Right lobe of liver (tissue), 4 donors: ENCODE data around the gene DENND2A.
"Not testable (repeated sequence)": the region's sequence is repeated elsewhere in the genome, so short reads cannot be mapped to it uniquely, and the experiment has no call there.

ENCODE experiments used
- POLR2A ChIP-seq: fragments of 450-650 bp; IDR thresholded peaks from one replicate; pipeline ENCODE4 v1.6.1; 2017; ENCODE audit warnings: antibody characterized with exemption, mild to moderate bottlenecking
- TF ChIP-seq, protein P1 (sequence below), 4 donors: fragments of 200-600 bp in 3 of 4; fragments of 450-650 bp in 1 of 4; IDR thresholded peaks; one replicate each; pipeline versions ENCODE4 v1.5.1 to v1.8.0; 2016 to 2022; ENCODE audit warnings: antibody characterized with exemption in 4 of 4, mild to moderate bottlenecking in 2 of 4
- donor health status: DM: no; HTN: no; CAD: no.
- donor health status: DM: no; HTN: no; CAD: no.
- donor health status: DM: no; HTN: yes; CAD: no.

GRCh38 chr7:140625192-140625558, 15.4 kb downstream of the DENND2A start:
- TF ChIP-seq, protein P1, sequence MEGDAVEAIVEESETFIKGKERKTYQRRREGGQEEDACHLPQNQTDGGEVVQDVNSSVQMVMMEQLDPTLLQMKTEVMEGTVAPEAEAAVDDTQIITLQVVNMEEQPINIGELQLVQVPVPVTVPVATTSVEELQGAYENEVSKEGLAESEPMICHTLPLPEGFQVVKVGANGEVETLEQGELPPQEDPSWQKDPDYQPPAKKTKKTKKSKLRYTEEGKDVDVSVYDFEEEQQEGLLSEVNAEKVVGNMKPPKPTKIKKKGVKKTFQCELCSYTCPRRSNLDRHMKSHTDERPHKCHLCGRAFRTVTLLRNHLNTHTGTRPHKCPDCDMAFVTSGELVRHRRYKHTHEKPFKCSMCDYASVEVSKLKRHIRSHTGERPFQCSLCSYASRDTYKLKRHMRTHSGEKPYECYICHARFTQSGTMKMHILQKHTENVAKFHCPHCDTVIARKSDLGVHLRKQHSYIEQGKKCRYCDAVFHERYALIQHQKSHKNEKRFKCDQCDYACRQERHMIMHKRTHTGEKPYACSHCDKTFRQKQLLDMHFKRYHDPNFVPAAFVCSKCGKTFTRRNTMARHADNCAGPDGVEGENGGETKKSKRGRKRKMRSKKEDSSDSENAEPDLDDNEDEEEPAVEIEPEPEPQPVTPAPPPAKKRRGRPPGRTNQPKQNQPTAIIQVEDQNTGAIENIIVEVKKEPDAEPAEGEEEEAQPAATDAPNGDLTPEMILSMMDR (IDR thresholded peaks at IDR 0.05), result not testable (repeated sequence)
- TF ChIP-seq POLR2A, result not testable (repeated sequence)
